Measurements from ENCODE around the gene H6PD. TPM values are rescaled to one million over a fixed set of nuclear protein-coding genes. Genes with fewer than 3 reads are reported as not detected.

The H6PD gene
- total and polyA plus RNA-seq, 2 experiments from 2014 or later = 1.2 to 4.7 TPM

DNA sequence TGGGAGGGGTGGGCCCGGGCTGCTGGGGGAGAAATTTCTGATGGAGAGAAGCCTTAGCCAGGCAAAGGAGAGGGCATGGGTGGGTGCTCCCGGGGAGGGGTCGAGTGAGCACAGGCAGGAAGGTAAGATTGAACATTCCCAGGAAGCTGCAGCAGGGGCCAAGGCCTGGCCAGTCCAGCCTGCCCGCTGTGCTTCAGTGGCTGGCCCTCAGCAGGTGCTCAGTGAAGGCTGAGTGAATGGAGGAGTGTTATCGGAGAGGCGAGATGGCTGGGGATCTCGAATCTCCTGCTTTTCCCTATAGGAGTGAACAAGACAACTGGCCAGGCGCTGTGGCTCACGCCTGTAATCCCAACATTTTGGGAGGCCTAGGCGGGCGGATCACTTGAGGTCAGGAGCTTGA is 79.0 kb downstream of the H6PD start:
- no peaks in the 10 kb centered on the region for H4K20me1 ChIP-seq (replicated peaks; ENCODE audit: insufficient read depth)
- H3K36me3 ChIP-seq (ENCODE audit: insufficient read depth) = no peaks in the 10 kb centered on the region
- H3K27ac ChIP-seq (ENCODE audit: low read depth) = no peak overlapping the region
- H3K4me1 ChIP-seq (ENCODE audit: insufficient read depth) = no peaks in the 10 kb centered on the region
- H2AFZ ChIP-seq = no peak overlapping the region
- no peaks in the 10 kb centered on the region for H3K27me3 ChIP-seq (ENCODE audit: insufficient read depth)
- Mint-ChIP-seq H3K4me3 (no peak overlapping the region), H3K27ac (peak overlapping the region; percentile 66; the same call in 1 of the 2 replicates), H3K27me3 (ENCODE audit: insufficient read depth, low read depth, poor library complexity) (peaks cover 10% of the 10 kb centered on the region), H3K9me3 (no peaks in the 10 kb centered on the region; the same call in 2 of the 3 replicates), H3K4me1 (peaks cover 11% of the 10 kb centered on the region), H3K36me3 (ENCODE audit: low read depth) (no peaks in the 10 kb centered on the region)
- H3K79me2 ChIP-seq (replicated peaks; ENCODE audit: insufficient read depth) = no peaks in the 10 kb centered on the region
- no peak overlapping the region for H3K4me3 ChIP-seq
- no peaks in the 10 kb centered on the region for H3K9me2 ChIP-seq (ENCODE audit: insufficient read depth)
- ATAC-seq (peak; percentile 17; the same call in 2 of the 3 replicates), DNase-seq (ENCODE audit: low spot score) (no peak)
- H3F3A ChIP-seq (replicated peaks; ENCODE audit: low read depth) = no peaks in the 10 kb centered on the region
- no peak overlapping the region for H3K4me2 ChIP-seq
- TF ChIP-seq ZNF114 (CRISPR knock-in tag; IDR thresholded peaks at IDR 0.05) = no peak
- TF ChIP-seq, protein P1, sequence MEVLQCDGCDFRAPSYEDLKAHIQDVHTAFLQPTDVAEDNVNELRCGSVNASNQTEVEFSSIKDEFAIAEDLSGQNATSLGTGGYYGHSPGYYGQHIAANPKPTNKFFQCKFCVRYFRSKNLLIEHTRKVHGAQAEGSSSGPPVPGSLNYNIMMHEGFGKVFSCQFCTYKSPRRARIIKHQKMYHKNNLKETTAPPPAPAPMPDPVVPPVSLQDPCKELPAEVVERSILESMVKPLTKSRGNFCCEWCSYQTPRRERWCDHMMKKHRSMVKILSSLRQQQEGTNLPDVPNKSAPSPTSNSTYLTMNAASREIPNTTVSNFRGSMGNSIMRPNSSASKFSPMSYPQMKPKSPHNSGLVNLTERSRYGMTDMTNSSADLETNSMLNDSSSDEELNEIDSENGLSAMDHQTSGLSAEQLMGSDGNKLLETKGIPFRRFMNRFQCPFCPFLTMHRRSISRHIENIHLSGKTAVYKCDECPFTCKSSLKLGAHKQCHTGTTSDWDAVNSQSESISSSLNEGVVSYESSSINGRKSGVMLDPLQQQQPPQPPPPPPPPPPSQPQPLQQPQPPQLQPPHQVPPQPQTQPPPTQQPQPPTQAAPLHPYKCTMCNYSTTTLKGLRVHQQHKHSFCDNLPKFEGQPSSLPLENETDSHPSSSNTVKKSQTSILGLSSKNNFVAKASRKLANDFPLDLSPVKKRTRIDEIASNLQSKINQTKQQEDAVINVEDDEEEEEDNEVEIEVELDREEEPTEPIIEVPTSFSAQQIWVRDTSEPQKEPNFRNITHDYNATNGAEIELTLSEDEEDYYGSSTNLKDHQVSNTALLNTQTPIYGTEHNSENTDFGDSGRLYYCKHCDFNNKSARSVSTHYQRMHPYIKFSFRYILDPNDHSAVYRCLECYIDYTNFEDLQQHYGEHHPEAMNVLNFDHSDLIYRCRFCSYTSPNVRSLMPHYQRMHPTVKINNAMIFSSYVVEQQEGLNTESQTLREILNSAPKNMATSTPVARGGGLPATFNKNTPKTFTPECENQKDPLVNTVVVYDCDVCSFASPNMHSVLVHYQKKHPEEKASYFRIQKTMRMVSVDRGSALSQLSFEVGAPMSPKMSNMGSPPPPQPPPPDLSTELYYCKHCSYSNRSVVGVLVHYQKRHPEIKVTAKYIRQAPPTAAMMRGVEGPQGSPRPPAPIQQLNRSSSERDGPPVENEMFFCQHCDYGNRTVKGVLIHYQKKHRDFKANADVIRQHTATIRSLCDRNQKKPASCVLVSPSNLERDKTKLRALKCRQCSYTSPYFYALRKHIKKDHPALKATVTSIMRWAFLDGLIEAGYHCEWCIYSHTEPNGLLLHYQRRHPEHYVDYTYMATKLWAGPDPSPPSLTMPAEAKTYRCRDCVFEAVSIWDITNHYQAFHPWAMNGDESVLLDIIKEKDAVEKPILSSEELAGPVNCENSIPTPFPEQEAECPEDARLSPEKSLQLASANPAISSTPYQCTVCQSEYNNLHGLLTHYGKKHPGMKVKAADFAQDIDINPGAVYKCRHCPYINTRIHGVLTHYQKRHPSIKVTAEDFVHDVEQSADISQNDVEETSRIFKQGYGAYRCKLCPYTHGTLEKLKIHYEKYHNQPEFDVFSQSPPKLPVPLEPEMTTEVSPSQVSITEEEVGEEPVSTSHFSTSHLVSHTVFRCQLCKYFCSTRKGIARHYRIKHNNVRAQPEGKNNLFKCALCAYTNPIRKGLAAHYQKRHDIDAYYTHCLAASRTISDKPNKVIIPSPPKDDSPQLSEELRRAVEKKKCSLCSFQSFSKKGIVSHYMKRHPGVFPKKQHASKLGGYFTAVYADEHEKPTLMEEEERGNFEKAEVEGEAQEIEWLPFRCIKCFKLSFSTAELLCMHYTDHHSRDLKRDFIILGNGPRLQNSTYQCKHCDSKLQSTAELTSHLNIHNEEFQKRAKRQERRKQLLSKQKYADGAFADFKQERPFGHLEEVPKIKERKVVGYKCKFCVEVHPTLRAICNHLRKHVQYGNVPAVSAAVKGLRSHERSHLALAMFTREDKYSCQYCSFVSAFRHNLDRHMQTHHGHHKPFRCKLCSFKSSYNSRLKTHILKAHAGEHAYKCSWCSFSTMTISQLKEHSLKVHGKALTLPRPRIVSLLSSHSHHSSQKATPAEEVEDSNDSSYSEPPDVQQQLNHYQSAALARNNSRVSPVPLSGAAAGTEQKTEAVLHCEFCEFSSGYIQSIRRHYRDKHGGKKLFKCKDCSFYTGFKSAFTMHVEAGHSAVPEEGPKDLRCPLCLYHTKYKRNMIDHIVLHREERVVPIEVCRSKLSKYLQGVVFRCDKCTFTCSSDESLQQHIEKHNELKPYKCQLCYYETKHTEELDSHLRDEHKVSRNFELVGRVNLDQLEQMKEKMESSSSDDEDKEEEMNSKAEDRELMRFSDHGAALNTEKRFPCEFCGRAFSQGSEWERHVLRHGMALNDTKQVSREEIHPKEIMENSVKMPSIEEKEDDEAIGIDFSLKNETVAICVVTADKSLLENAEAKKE (CRISPR knock-in tag; IDR thresholded peaks at IDR 0.05) = no peak
- no peak for TF ChIP-seq POLR2AphosphoS5 (IDR thresholded peaks at IDR 0.05; ENCODE audit: low read depth)
- no peak for TF ChIP-seq EZH2phosphoT487 (IDR thresholded peaks at IDR 0.05; ENCODE audit: unreplicated experiment)
- no peak for TF ChIP-seq JUNB (IDR thresholded peaks at IDR 0.05; ENCODE audit: unreplicated experiment)
- TF ChIP-seq EZH2 (IDR thresholded peaks at IDR 0.05; ENCODE audit: low read depth, unreplicated experiment) = no peak
- no peak for TF ChIP-seq NANOG (IDR thresholded peaks at IDR 0.05; ENCODE audit: borderline replicate concordance)

DNA sequence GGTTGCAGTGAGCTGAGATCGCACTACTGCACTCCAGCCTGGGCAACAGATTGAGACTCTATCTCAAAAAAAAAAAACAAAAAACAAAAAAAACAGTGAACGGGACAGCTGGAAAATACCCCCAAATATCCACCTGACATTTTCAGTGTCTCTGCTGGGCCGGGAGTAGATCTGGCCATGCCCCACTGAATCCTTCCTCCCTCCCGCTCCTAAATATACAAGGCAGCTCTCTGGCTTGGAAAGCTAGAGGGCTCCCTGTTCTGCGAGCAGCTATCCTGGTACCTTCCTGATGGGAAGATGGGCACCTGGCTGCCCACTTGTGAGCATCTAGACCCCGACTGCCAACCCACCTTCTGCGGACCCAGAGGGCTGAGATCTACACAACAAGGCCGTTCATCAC is 79.5 kb downstream of the H6PD start:
- Histone ChIP-seq H3K4me1 (ENCODE audit: insufficient read depth) (peaks cover under 1% of the 10 kb centered on the region; the same call in 1 of the 2 replicates), H3K4me3 (no peak overlapping the region), H3K27ac (ENCODE audit: low read depth) (no peak overlapping the region), H3K4me2 (no peak overlapping the region), H3F3A (replicated peaks; ENCODE audit: low read depth) (no peaks in the 10 kb centered on the region), H3K36me3 (ENCODE audit: insufficient read depth) (no peaks in the 10 kb centered on the region), H4K20me1 (replicated peaks; ENCODE audit: insufficient read depth) (no peaks in the 10 kb centered on the region), H3K9me2 (ENCODE audit: insufficient read depth) (no peaks in the 10 kb centered on the region), H3K79me2 (replicated peaks; ENCODE audit: insufficient read depth) (no peaks in the 10 kb centered on the region), H2AFZ (no peak overlapping the region), H3K27me3 (ENCODE audit: insufficient read depth) (no peaks in the 10 kb centered on the region)
- Mint-ChIP-seq H3K27ac (no peak overlapping the region), H3K9me3 (no peaks in the 10 kb centered on the region; the same call in 2 of the 3 replicates), H3K4me3 (no peak overlapping the region), H3K4me1 (peaks cover 12% of the 10 kb centered on the region), H3K27me3 (ENCODE audit: insufficient read depth, low read depth, poor library complexity) (peaks cover 10% of the 10 kb centered on the region), H3K36me3 (ENCODE audit: low read depth) (no peaks in the 10 kb centered on the region)
- DNase-seq (ENCODE audit: low spot score) (no peak), ATAC-seq (no peak)
- no peak for TF ChIP-seq EZH2 (IDR thresholded peaks at IDR 0.05; ENCODE audit: low read depth, unreplicated experiment)
- TF ChIP-seq, protein P1 (CRISPR knock-in tag; IDR thresholded peaks at IDR 0.05) = no peak
- no peak for TF ChIP-seq JUNB (IDR thresholded peaks at IDR 0.05; ENCODE audit: unreplicated experiment)
